Posterior cingulate gyrus (tissue), 11 donors: ENCODE data around the gene OR2V2.
"Not testable (repeated sequence)": the region's sequence is repeated elsewhere in the genome, so short reads cannot be mapped to it uniquely, and the experiment has no call there.

Experiments used
- DNase-seq, 10 donors: peaks; one replicate each; pipeline versions ENCODE4 v3.0.0 to v3.0.0-alpha.2; 2020 to 2021; ENCODE audit warnings: mixed read lengths in 3 of 10
- intact Hi-C: fragments of 100-400 bp; cut with DNase I; formaldehyde crosslinking; loops from one replicate; pipeline ENCODE4 v1.15.1; 2023

Gene OR2V2

DNA sequence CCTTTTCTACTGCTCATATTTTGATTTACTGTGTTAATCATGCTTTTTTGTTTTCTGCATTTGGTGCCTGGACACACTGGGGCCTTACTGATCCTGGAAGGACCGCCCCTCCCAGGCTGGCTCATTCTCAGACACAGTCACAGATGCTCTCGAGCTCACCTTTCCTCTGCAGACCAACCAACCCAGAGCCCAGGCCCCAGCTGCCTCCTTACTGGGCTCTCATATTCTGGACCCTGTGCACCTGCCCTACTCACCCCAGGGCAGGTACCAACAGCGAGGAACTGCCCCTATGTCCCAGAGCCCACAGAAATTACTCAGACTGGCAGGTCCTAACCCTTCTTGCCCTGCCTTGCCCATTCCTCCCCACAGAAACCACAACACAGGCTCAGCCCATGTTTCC, 6.6 kb upstream of the OR2V2 start:
- DNase-seq: no peak
- intact Hi-C loops: no loop called here

DNA sequence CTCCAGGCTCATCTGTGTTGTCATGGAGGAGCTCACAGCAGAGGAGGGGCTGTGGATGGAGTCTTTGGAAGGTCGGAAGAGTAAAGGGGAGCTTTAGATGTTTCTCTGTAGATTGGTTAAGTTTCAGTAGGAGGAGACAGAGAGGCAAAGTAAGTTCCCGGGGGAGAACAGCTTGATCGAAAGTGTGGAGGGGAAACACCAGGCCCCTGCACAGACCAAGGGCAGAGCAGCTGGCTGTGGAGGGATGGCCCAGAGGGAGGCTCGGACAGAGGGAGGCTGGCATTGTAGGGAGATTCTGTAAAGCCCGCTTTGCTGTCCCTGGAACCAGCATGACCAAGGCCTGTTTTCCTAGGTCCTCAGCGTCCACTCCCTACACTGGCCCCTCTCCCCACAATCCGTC, 5.3 kb upstream of the OR2V2 start:
- intact Hi-C loops: no loop called here
- DNase-seq: no peak

DNA sequence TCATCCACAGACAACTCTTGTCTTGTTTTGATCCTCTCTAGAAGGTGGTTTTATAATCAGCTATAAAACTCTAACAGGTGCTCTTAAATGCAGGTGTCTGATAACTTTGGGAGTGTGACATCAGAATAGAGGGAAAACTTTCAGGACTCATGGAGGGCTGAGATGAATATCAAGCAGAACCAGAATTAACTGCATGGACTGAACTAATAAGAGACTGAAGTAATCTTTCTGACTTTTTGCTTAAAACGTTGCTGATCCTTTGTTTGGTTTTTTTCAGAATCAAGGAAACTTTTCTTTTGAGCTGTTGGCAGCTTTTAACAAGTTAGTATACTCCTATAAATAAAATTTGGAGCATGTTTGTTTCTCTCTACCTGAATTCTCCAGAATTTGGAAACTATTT, 2.3 kb upstream of the OR2V2 start:
- intact Hi-C loops: no loop called here

DNA sequence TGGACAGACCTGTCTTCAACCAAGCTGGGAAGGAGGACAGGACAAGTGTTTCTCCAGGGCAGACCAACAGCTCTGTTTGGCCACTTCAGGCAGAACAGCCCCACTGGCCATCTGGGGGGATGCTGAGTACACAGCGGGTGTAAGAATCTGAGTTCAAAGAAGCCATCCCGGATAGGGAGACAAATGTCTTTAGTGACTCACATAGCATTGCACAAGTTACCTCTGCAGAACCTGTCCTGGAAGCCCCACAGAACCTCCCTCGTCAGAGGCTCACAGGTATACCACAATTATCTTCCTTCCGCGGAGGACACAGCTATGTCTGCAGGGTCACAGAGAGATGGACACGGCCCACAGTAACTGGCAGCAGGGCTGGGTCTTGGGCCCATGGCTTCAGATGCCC, 2.0 kb downstream of the OR2V2 start:
- DNase-seq: no peak
- intact Hi-C loops: no loop called here

More for the DNA sequence above, 2.3 kb upstream of the OR2V2 start:
- DNase-seq: no peak

DNA sequence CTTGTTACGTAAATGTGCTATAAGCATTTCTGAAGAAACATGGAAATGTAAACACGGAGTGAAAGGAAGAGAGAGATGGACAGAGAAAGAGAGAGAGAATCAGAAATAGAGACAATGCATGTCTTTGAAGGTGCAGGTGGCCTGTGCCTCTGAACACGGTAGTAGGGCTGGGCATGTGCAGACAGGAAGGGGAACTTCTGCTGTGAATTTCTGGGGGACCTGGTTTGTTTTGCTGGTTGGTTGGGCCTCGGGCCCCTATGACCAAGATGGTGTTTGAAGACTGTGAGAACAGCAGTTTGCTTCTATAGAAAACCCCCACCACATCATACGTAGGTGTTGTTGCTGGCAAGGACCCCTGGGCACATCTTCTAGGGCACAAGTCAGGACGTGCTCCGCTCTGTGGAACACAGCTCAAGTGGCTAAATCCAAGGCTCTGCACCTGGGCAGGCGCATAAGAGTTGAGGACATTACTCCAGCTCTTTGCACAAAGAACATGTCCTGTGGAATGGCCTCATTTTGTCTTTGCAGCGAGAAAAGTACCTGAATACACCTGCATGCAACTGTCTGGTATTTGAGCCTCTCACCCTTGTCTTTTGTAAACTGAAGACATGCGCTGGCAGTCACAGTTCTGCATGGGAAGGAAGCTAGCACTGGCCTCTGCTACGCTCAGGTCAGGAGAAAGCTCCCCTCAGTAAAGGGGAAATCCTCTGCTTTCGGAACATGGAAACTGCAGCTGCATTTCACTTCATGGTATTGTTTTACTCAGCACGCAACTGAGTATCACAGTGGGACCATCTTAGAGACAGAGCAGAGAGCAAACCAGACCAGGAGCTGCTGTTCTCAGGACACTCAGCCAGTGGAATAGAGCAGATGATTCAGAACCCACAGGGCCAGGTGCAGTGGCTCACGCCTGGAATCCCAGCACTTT, 2.7 kb downstream of the OR2V2 start:
- DNase-seq: no peak
- intact Hi-C loops: no loop called here

DNA sequence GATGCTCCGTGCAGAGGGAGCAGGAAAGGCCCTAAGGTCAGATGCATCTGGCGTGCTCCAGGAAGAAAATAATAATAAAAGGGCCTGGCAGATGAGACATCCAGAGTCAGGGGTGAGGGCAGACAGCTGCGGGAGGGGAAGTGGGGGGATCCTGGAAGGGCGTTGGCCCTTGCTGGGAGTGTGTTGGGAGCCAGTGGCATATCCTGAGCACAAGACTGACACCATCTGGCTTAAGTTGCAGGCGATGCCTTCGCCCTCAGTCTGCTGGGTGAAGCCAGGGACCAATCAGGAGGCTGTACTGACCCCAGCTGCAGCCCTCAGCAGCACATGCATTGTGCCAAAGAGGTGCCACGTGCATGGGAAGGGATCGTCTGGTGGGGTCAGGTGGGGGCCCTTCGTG, 3.8 kb downstream of the OR2V2 start:
- no peak for DNase-seq
- intact Hi-C loops: no loop called here

DNA sequence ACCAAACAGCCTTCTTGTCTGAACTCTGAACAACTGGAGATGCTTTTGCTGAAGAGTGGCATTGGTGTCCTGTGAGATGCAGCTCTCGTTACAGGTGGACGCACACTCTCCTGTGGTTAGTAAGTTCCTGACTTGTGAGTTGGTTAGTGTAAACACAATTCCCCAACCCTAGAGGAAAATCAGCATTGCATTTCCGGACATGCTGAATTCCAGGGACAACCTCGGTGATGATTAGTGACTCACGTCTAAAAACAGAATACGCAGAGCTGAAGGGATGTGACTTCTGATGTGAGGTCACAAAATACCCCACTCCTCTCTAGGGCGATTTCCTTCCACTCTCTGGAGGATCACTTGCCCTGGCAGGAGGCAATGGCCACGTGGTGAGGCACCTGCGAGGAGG, 5.0 kb downstream of the OR2V2 start:
- no peak for DNase-seq
- intact Hi-C loops: no loop called here

DNA sequence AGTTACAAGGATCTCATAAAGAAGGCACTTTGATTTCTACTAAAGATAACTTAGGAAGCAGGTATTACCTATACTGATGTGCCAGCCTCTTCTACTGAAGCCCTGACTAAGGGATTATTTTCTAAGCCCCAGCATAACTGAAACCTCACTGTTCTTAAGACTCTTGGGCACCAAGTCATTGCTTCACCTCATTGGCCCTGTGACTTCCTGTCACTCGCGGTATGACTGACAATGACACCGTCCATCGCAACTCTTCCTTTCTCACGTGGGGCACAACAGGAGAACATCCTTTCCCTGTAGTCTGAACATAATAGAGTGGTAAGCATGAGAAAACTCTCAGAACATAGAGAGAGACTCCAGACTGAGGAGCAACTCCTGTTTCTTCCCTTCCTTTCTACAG, 6.4 kb downstream of the OR2V2 start:
- no peak for DNase-seq
- intact Hi-C loops: no loop called here

DNA sequence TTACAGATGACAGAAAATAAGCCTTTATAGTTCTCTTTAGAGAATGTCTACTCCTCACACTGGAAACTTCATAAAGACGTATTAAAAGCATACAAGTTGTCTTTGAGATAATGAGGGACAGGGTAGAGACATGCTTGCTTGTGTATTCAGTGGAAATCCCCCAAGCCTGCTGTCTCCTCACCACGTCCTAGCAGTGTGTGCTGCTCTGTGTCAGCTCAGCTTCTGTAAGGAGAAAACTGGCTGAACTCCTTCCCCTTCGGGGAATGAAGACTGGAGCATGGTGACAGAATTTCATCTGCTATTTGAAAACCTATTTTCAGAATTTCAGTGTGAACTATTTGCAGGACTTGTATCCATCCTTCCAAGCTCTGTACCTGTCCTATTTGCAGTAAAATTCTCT, 9.4 kb downstream of the OR2V2 start:
- no peak for DNase-seq
- intact Hi-C loops: no loop called here

DNA sequence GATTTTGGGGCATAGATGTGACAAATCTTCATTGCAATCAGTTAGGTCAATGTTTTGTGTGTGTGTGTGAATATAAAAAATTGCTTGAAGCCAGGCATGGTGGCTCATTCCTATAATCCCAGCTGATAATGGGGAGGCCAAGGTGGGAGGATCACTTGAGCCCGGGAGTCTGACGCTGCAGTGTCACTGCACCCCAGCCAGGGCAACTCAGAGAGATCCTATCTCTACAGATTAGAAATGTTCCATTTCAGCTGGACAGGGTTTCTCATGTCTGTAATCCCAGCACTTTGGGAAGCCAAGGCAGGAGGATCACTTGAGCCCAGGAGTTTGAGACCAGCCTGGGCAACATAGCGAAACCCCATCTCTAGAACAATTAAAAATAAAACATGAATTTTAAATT, 11.5 kb downstream of the OR2V2 start:
- intact Hi-C loops: no loop called here
- DNase-seq: no peak

DNA sequence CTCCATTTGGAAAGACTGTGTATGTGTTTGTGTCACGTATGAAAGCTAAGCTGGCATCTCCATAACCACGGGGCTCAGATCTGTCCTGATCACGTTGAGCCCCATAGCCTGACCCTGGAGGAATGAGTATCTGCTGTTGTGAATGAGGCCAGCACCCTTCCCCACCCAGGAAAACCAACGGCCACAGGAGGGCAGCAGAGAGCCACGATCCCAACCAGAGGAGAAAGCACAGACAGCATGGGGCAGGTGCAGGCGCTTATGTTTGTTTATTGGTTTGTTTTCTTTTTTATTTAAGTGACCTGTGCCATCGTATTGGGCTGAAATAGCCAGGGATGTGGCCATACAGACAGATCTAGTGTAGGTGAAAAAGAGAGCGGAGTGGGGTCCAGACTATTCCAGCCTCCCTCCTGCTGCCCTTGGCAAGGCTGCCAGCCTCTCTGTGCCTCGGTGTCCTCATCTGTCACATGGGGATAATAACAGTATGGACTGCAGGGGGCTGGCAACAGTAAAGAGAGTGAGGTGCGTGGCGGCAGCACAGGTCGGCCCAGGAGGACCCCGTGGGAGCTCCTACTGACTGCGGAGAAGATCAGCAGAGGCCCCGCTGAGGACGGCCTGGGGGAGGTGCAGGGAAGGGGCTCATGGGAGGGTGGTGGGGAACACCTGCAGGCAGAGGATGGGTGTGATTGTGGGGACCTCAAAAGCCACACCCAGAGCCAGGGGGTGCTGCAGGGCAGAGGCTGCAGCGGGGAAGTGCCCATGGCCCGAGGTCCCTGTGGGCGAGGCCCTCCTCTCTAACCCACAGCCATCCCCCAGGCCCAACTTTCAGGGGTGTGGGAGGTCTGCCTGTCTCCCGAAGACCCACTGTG, 12.1 kb downstream of the OR2V2 start:
- peak; percentile 78 to 98 (median 94) for DNase-seq
- intact Hi-C loops: no loop called here

DNA sequence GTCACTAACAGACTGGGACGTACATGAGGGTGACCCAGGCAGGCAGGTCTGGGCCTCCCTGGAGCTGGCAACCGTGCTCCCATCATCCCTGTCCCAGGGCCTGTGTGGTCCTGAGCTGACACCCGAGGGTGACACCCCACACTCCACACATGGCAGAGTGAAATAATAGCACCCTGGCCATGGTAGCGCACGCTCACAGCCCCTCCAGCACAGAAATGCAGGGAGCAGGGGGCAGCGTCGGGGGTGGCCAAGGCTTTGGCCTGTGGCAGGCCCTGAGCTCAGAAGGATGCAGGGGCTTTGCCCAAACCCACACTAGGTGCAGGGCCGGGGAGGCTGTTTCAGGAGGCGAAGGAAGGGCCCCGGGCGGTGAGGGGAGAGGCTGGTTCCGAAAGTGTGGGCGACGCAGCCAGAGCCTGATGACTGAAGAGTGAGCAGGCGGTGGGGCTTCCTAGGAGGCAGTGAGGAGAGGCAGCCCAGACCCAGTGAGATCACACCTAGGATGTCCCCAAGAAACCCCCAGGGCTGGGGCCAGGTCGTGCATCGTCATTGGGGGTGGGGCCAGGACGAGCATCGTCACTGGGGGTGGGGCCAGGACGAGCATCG, 12.9 kb downstream of the OR2V2 start:
- DNase-seq: peak in 9 of 10 donors; percentile 26 to 94 (median 56)

DNA sequence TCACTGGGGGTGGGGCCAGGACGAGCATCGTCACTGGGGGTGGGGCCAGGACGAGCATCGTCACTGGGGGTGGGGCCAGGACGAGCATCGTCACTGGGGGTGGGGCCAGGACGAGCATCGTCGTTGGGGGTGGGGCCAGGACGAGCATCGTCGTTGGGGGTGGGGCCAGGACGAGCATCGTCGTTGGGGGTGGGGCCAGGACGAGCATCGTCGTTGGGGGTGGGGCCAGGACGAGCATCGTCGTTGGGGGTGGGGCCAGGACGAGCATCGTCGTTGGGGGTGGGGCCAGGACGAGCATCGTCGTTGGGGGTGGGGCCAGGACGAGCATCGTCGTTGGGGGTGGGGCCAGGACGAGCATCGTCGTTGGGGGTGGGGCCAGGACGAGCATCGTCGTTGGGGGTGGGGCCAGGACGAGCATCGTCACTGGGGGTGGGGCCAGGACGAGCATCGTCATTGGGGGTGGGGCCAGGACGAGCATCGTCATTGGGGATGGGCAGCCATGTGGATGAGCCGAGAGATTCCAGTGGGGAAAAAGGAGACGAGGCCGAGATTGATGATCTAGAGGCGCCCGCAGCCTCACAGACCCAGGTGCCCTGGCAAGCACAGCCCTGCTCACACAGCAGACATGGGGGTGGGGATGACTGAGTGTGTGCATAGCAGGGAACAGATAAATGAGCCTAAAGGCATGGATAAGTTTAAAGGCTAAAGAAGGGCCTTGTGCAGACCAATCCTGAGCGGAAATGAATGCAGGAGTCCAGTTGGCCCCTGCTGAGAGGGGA, 13.6 kb downstream of the OR2V2 start:
- intact Hi-C loops: not testable (repeated sequence)
- DNase-seq: peak; percentile 46 to 96 (median 67)

More for the DNA sequence above, 12.9 kb downstream of the OR2V2 start:
- intact Hi-C loops: no loop called here

DNA sequence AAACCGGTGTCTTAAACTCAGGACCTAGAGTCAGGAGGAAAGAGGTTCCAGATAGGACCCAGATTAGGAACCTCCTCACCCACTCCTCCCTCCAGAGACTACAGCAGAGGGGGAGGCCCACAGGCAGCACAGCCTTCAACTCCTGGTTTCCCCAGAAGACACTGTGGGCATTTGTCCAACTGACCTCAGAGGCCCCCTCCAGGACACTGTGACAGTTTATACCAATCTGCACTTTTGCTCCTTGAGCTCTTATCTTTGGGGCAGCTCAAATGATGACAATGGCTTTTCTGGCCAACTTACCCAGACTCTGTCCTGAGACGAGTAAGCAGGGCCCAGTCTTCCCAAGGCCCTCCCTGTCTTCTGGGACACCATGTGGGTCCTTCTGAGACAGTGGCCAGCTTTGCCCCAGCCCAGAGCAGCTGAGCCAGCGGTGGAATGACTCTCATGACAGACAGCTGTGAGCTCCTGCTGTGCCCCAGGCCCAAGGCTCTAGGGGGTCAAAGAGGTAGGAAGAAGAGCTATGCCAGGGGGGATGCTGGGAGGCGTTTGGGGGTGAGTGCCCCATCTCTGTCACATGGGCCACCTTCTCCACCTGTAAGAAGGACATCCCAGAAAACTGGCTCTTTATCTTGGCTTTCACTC, 14.3 kb downstream of the OR2V2 start:
- DNase-seq: no peak
- intact Hi-C loops: no loop called here

DNA sequence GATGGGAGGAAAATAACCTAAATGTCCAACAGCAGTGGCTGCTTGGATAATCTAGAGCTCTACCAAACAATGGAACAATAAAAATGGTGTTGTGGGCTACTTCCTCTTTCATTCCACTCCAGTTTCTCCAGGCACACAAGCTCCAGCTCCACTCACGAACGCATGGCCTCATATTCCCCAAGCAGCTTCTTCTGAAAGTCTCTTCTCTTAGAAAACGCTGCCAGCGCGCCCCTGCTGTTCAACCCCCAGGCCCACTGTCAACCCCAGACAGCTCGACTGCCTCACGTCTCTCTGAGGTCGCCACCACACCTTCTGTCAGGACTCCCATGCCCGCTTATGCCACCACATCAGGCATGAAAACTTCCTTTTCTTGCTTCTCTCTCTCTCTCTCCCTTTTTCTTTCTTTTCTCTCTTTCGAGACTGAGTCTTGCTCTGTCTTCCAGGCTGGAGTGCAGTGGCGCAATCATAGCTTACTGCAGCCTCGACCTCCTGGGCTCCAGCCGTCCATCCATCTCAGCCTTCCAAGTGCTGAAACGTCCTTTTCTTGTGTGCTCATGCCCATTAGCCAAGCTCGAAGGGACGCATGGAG, 16.2 kb downstream of the OR2V2 start:
- intact Hi-C loops: no loop called here
- DNase-seq: no peak

DNA sequence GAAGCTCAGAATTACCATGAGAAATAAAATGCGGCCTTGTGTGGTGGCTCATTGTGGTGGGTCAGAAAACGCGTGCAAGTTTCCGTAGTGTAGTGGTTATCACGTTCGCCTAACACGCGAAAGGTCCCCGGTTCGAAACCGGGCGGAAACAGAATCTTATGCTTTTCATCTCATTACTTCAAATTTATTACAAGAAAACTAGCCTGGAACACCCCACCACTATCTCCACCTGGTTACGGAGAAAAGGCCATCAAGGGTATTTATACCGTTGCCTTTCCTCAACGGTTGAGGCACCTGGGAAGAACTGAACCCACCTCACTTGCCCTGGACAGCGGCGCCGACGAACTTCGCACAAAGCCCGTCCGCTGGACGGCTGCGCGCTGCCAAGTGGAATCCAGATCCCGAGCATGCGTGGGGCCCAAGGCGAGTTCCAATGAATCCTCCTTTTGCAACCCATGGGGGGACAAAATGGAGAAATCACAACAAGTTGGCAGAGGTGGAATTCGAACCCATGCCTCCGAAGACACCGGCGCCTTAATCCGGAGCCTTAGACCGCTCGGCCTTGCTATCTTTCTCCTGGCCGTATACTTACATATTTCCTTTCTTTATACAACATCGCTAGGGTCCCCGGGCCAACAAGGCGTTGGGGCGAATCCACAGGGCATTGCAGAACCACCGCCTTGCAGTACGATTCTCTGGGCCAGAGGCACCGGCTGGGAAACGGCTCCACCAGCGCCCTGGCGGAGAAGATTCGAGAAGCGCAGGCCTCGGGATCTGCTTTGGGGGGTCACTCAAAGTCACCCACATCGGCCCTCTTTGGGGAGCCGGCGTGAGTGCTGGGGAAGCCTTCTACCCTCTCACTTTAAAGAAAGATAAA, 16.9 kb downstream of the OR2V2 start:
- intact Hi-C loops: no loop called here
- DNase-seq: no peak

DNA sequence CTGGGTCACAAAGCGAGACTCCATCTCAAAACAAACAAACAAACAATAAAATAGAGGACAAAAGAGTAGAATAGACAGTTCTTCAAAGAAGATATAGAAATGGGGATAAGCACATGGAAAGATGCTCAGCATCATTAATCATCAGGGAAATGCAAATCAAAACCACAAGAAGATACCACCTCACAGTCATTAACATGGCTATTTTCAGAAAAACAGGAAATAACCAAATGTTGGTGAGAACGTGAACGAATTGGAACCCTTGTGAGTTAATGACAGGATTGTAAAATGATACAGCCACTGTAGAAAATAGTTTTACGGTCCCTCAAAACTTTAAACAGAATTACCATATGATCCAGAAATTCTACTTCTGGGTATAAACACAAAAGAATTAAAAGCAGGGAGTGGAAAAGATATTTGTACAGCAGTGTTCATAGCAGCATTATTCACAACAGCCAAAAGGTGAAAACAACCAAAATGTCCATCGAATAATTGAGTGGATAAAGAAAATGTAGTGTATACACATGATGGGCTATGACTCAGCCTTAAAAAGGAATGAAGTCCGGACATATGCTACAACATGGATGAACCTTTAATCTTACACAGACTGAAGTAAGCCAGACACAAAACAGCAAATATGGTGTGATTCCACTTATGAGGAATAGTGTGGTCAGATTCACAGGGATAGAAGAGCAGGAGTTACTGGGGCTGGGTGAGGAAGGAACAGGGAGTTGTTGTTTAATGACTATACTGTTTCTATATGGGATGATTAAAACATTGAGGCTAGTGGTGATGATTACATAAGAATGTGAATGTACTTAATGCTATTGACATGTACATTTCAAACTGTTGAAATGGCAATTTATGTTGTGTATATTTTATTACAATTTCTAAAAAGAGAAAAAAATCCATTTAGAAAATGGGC, 19.7 kb downstream of the OR2V2 start:
- intact Hi-C loops: no loop called here
- no peak for DNase-seq
